ENCODE measurements around the gene HECTD4. TPM values are rescaled to one million over a fixed set of nuclear protein-coding genes. Genes with fewer than 3 reads are reported as not detected.

The HECTD4 gene
- total RNA-seq, 1 donor from 2014 or later, result 12.9 TPM

DNA sequence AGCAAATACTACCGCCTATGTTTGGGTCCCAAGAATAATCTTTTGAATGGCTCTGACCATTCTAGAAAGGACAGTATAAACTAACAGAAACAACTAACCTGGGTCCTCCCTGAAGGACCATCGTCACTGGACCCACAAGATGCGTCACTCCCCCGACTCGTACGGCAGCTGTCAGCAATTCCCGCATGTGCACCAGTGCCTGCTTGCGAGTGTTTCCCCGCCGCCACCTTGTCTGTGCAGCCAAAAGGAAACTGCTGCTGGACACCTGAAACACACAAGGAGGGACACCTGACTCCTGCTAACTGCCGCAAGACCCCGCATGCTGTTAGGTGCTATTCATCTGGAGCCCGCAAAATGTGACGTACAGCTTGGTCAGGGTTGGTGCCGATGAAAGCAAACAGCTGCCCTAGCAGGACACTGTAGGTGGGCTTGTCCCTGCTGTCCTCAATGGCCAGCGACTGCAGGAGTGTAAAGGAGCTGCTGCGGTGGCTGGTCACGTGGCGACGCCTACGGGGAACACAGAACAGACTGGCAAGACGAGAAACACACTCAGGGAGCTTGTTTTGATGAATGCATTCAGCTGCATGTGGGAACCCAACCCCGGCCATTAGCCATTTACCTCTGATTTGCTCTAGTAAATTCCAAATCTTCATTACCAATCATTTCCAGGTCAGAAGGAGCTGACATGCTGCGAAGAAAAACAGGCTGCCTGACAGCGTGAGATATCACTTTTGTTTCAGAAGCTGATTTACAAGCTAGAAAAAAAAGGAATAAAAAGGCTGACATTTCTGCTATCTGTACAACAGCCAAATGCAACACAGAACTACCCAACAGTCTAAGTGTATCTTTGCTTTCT, 138.7 kb downstream of the HECTD4 start:
- Histone ChIP-seq H3K36me3 (ENCODE audit: control insufficient read depth, insufficient read depth, low read length) (peaks cover 14% of the 10 kb centered on the region), H3K4me3 (ENCODE audit: low read depth, low read length) (no peak overlapping the region), H3K27me3 (ENCODE audit: control insufficient read depth, insufficient read depth, low read length) (no peaks in the 10 kb centered on the region)
- TF ChIP-seq, protein P1, sequence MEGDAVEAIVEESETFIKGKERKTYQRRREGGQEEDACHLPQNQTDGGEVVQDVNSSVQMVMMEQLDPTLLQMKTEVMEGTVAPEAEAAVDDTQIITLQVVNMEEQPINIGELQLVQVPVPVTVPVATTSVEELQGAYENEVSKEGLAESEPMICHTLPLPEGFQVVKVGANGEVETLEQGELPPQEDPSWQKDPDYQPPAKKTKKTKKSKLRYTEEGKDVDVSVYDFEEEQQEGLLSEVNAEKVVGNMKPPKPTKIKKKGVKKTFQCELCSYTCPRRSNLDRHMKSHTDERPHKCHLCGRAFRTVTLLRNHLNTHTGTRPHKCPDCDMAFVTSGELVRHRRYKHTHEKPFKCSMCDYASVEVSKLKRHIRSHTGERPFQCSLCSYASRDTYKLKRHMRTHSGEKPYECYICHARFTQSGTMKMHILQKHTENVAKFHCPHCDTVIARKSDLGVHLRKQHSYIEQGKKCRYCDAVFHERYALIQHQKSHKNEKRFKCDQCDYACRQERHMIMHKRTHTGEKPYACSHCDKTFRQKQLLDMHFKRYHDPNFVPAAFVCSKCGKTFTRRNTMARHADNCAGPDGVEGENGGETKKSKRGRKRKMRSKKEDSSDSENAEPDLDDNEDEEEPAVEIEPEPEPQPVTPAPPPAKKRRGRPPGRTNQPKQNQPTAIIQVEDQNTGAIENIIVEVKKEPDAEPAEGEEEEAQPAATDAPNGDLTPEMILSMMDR (IDR thresholded peaks at IDR 0.05; ENCODE audit: insufficient read depth, low read length, severe bottlenecking), result no peak
- no peak for FAIRE-seq
- no peak for DNase-seq (ENCODE audit: low read depth)

DNA sequence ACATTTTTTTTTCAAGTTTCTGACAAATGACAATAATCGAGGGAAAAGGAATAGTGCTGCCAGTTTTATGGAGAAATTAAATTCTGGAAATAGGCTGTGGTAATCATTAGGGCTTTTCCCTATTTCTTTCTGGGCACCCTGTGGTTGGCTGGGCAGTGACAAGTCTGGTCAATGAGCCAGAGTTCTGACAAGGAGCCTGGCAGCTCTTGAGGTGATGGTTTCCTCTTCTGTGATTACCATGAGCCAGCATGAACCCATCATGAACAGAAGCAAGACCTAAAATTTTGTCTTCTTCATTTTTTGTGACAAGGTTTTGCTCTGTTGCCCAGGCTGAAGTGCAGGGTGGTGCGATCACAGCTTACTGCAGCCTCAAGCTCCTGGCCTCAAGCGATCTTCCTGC, 141.1 kb downstream of the HECTD4 start:
- DNase-seq (ENCODE audit: low read depth) (no peak), FAIRE-seq (no peak)
- Histone ChIP-seq H3K4me3 (ENCODE audit: low read depth, low read length) (no peak overlapping the region), H3K27me3 (ENCODE audit: control insufficient read depth, insufficient read depth, low read length) (no peaks in the 10 kb centered on the region), H3K36me3 (ENCODE audit: control insufficient read depth, insufficient read depth, low read length) (peaks cover 14% of the 10 kb centered on the region)
- TF ChIP-seq, protein P1 (IDR thresholded peaks at IDR 0.05; ENCODE audit: insufficient read depth, low read length, severe bottlenecking), result no peak

DNA sequence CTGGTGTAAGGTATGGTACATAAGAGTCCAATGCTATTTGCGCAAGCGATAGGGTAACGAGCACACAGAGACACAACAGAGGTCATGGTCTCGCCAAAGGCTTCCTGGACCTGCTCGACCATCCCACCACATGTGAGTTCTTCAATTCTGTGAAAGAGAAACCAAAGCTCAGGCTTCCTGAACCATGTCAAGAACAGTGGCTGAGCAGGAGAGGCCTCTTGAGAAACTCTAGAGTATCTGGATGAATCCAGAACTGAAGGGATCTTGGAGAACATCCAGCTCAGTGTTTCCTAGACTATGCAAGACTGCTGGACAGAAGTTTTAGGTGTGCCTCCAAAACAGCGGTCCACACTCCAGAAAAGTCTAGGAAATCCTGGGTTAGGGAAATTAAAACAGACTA, 142.3 kb downstream of the HECTD4 start:
- Histone ChIP-seq H3K4me3 (ENCODE audit: low read depth, low read length) (no peak overlapping the region), H3K27me3 (ENCODE audit: control insufficient read depth, insufficient read depth, low read length) (no peaks in the 10 kb centered on the region), H3K36me3 (ENCODE audit: control insufficient read depth, insufficient read depth, low read length) (peaks cover 17% of the 10 kb centered on the region)
- FAIRE-seq (peak; percentile 40), DNase-seq (ENCODE audit: low read depth) (no peak)
- TF ChIP-seq, protein P1 (IDR thresholded peaks at IDR 0.05; ENCODE audit: insufficient read depth, low read length, severe bottlenecking), result no peak

DNA sequence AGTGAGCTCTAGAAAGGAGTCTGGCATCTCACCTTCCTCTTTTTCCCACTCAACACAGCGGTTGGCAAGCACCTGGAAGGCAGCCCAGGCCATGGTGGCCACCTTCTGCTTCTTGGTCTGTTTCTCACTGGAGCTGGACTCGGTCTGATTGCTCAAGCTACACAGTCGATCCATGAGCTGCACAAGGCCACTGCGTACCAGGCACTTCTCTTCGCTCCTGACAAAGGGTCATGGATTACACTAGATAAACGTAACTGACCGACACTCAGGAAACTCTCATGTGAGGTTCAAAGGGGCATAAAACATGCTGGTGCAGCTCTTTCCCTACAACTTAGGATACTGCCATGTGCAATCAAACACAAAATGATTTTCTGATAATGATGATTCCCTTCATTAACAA, 143.2 kb downstream of the HECTD4 start:
- no peak overlapping the region for H3K4me3 ChIP-seq (ENCODE audit: low read depth, low read length)
- no peaks in the 10 kb centered on the region for H3K27me3 ChIP-seq (ENCODE audit: control insufficient read depth, insufficient read depth, low read length)
- H3K36me3 ChIP-seq (ENCODE audit: control insufficient read depth, insufficient read depth, low read length), result peaks cover 20% of the 10 kb centered on the region
- FAIRE-seq (no peak), DNase-seq (ENCODE audit: low read depth) (no peak)
- TF ChIP-seq, protein P1 (IDR thresholded peaks at IDR 0.05; ENCODE audit: insufficient read depth, low read length, severe bottlenecking), result no peak

DNA sequence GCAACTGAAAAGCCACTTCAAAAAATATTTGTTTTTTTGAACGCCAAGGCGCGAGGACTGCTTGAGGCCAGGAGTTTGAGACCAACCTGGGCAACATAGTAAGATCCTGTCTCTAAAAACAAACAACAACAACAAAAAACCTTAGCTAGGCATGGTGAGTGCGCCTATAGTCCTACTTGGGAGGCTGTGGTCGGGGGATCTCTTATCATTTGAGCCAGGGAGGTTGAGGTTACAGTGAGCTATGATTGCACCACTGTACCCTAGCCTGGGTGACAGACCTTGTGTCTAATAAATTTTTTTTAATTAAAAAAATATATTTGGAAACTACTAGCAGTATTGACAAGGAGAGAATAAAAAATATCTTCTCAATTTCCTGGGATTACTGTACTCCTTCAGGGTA, 143.8 kb downstream of the HECTD4 start:
- Histone ChIP-seq H3K36me3 (ENCODE audit: control insufficient read depth, insufficient read depth, low read length) (peaks cover 20% of the 10 kb centered on the region), H3K4me3 (ENCODE audit: low read depth, low read length) (no peak overlapping the region), H3K27me3 (ENCODE audit: control insufficient read depth, insufficient read depth, low read length) (no peaks in the 10 kb centered on the region)
- no peak for DNase-seq (ENCODE audit: low read depth)
- TF ChIP-seq, protein P1 (IDR thresholded peaks at IDR 0.05; ENCODE audit: insufficient read depth, low read length, severe bottlenecking), result no peak
- FAIRE-seq, result no peak
